ENCODE measurements around the gene GLTP.
"Not testable (repeated sequence)": the region's sequence is repeated elsewhere in the genome, so short reads cannot be mapped to it uniquely, and the experiment has no call there.

Gene GLTP

DNA sequence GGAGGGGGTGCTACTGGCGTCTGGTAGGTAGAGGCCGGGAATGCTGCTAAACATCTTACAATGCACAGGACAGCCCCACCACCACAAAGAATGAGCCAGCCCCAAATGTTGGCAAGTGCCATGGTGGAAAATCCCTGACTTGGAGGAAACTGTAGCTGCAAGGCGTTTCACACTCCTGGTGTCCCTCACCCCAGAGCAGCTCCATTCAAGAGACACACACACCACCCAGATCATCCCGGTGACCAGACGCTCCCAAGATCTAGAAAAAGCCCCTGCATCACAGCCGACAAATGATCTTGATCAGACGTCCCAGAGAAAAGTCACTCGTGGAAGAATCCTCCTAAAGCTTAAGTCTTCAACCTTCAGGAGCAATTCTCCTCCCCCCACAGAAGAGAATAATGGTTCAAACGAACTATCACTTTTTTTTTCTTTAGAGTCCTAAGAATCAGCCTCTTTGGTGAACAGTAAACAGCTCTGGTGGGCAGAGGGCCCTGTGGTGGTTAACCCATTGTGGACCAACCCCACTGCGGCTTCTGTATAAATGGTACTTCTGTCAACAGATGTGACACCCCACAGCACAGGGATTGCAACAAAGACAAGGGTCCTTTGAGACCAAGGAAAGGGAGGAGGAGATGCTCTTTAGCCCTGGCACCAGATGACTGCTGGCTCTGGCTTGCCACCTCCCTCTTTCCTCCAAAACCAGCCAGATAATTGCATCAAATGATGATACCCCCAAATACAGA lies 2.7 kb downstream of the GLTP start:
- DNase-seq (ENCODE audit: low read depth), result no peak

DNA sequence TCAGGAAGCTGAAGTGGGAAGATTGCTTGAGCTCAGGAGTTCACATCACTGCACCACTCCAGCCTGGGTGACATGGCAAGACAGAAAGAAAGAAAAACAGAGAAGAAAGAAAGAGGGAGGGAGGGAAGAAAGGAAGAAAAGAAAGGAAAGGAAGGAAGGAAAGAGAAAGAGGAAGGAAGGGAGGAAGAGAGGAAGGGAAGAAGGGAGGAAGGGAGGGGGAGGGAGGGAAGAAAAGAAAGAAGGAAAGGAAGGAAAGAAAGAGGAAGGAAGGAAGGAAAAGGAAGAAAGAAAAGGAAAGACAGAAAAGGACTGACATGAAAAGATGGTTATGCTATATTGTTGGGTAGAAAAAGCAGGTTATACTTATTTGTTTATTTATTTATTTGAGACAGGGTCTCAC lies 3.9 kb downstream of the GLTP start:
- DNase-seq (ENCODE audit: low read depth), result no peak

DNA sequence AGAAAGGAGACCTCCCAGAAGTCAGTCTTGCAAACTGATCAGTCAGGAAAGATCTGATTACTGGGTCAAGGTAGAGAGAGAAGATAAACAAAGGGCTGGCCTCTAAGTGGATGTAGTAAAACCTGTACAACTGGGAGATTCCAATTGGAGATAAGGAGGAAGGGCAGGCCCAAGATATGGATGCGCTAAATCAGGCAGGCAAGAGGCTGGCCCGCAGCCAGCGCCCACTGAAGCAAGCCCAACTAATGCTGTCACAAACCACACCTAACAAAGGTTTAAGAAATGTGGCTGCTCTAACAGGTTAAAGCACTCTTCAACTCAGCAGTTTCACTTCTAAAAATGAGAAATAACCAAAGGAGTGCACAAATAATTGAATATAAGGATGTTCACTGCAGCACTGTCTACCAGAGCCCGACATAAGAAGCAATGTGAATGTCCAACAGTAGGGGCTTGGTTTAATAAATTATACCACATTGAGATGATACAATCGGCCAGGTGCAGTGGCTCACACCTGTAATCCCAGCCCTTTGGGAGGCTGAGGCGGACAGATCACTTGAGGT lies 4.7 kb downstream of the GLTP start:
- no peak for DNase-seq (ENCODE audit: low read depth)

DNA sequence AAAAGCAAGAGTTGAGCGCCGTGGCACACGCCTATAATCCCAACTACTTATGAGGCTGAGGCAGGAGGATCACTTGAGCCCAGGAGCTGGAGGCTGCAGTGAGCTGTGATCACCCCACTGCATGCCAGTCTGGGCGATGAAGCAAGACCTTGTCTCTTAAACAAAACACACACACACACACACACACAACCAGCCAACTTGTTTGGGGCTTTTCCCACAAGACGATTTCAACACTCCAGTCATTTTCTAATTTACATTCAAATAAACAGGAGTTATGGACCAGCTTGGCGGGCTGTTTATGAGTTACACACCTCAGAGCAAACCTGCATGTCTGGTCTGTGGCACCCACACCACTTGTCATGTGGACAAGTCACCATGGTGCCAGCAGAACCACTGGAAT lies 6.7 kb downstream of the GLTP start:
- DNase-seq (ENCODE audit: low read depth), result no peak

DNA sequence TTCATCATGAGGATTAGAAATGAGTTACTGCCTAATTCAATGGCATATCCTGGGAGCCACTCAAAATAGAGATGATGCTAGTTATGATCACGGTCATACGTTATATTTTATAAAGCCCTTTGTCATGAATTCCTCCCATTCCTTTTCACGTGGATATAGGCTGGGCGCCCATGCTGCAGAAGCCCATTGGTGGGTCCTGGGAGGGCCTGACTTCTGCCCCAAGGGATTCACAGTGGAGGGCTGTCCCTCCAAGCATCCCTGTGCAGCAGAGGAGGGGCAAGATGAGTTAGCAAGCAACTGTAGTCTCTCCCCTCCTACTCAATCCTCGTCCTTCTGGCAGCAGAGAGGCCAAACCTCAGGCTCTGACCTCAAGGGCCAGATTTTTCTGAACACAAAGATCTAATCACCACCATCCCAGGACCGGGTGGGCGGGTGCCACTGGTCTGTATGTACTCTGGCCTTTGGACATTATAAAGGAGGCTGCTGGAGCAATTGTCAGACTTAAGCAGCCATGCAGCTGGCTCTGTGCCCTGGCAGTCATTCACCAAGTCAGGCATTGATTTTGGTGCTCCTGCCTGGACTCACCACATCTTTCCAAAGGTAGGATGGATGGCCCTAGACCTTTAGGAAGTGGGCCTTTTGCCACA lies 8.6 kb downstream of the GLTP start:
- DNase-seq (ENCODE audit: low read depth), result no peak

DNA sequence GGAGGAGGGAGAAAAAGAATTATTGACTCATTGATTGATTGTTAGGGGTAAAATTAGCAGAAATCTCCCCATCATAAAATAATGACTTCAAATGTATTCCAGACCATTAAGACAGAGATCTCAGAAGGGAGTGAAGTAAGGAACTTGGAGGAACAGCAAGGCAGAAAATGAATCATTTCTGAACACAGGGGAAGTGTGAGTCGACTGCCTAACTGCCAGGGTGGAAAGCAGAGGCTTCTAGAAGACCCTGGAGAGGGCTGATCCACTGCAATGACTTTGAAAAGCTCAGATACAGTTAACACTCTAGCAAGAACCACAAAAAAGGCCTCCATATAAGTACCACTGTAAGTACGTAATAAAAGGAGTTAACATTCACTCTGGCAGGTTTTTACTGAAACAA lies 9.7 kb downstream of the GLTP start:
- DNase-seq (ENCODE audit: low read depth), result no peak

DNA sequence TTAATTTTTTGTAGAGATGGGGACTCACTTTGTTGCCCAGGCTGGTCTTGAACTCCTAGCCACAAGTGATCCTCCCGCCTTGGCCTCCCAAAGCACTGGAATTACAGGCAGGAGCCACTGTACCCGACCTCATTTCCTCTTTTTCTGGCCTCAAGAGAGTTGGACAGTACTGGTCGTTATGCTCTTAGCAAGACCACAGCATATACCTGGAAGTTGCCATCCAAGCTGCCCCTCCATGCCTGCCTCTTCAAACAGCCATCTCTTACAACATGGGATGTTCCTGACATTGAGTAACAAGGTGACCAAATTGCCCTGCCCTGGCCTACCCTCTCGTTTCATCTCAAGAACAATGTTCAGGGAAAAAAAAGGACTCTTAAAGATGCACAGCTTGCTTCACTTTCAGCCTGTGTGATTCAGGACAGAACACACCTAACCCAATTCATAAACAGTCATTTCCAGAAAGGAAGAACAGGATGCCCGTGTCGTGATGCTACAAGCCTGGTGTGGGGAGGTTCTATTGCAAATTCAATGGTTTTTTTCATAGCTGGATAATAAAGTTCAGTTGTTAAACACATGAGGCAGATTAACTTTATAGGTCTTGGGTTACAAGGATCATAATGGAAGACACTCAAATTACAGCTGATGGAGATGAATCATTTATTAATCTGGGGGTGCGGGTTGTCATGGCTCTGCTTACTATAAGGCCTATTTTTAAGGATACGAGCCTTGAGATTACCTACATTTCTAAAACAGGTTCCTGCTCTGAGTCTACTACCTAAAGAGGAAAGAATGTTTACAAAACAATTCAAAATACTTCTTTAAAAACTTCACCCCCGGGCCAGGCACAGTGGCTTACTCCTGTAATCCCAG lies 11.9 kb downstream of the GLTP start:
- DNase-seq (ENCODE audit: low read depth), result no peak

DNA sequence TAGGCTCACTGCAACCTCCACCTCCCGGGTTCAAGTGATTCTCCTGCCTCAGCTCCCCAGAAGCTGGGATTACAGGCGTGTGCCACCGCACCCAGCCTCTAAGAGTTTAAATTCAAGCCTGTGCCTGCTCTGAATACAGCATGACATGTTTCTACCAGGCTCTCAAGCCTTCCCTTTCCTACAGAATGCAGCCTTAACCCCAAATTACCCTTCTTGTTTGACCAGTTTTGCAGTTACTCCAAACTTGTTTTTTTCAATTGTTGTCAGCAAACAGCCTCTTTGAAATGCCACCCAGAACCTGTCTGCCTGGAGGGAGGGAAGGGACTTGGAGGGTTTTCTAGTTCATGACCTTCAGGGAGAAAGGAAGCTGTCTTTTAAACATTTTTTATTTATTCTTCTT lies 15.4 kb downstream of the GLTP start:
- no peak for DNase-seq (ENCODE audit: low read depth)

DNA sequence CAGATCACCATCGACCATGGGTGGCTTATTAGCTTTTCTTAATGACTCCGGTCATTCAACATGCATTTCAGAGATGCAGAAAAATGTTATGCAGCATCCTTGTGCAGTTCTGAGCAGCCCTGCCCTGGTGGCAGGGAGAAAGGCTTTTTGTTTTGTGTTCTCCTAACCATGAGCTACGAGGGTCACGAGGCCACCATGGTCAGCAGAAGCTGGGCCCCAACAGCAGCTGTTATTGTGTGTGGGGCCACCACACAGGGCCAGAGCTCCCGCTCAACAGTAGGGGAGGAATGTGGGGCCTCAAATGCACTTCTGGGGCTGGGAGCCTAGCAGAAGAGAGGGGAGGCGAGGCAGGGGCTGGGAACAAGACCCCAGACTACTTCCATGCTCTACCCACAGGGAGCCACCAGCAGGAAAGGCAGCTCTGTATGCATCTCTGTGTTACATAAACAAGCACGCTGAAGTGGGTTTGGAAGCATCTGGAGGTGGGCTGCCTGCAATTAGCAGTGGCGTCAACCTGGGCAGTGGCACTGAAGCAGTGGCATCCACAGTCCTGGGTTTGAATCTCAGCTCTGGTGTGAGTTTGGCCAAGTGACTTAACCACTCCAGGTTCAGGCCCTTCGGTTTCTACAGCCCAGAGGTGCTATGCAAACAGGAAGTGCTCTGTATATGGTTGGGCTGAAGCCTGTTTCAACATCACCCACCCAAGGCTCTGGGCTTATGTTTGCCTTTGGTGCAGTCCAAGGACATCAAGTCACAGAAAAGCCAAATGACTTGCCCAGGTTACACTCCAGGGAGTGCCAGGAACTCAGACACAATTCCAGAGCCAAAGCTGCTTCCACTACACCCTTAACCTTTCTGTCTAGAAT lies 16.3 kb downstream of the GLTP start:
- no peak for DNase-seq (ENCODE audit: low read depth)

DNA sequence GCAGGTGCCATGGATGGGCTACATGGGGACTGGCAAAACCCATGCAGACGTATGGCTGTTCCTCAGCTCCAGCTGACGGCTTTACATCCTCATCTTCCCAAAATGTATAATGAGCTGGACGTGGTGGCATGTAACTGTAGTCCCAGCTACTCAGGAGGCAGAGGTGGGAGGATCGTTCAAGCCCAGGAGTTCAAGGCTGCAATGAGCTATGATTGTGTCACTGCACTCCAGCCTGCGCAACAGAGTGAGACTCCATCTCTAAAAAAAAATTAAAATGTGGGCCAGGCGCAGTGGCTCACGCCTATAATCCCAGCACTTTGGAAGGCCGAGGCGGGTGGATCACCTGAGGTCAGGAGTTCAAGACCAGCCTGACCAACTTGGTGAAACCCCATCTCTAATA lies 17.9 kb downstream of the GLTP start:
- DNase-seq (ENCODE audit: low read depth), result not testable (repeated sequence)

DNA sequence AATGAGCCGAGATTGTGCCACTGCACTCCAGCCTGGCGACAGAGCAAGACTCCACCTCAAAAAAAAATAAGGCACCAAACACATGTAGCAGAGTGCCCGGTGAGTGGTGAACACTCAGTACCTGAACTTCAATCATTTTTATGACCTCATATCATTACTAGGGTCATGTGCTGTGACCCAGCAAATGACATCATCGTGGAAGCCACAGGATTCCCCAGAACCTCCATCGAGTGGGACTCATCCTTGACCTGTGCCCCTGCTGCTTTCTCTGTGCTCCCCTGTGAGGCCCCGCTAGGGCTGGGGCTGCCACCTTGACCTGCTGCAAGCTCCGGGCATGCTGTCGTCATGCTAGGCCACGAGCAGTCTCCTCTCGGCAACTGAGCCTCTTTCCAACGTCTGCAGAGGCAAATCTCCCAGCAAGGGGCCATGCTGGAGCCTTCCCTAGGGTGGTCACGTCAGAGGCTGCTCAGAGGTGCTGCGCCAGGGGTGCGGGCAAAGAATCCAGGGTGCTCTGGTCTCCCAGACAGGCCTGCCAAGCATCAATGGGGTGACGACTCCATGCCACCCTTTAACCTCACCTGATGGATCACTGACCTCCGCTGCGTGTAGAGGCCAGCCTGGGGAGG lies 18.5 kb downstream of the GLTP start:
- DNase-seq (ENCODE audit: low read depth), result no peak

DNA sequence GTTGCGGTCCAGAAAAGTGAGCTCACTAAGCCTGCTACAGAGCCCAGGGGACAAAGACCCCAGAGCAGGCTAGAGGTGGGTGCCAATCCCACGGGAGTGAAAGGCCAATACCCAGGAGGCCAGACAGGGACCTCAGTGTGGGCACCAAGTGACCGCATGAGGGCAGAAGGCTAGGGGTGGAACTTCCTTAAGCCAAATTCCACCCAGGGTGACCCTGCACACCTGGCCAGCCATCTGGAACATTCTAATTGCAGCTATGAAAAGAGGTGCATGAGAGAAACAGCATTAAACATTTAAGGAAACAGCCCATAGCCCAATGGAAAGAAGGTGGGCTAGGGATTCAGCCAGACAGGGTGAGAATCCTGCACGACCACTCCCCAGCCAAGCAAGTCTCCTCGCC lies 19.4 kb downstream of the GLTP start:
- no peak for DNase-seq (ENCODE audit: low read depth)

DNA sequence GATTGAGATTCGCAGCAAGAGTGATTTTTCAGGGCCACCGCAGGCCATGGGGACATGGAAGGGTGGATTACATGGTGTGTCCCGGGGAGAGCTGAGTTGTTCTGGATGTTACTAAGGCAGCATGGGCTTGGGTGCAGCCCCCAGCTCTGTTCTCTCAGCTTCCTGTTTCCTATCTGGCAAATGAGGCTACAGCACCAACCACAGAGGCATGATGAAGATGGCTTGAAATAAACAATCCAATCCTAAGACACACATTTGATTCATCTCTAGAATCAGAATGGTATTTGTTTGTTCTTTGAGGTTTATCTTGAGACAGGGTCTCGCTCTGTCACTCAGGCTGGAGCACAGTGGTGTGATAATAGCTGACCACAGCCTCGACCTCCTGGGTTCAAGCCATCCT lies 21.6 kb downstream of the GLTP start:
- no peak for DNase-seq (ENCODE audit: low read depth)

DNA sequence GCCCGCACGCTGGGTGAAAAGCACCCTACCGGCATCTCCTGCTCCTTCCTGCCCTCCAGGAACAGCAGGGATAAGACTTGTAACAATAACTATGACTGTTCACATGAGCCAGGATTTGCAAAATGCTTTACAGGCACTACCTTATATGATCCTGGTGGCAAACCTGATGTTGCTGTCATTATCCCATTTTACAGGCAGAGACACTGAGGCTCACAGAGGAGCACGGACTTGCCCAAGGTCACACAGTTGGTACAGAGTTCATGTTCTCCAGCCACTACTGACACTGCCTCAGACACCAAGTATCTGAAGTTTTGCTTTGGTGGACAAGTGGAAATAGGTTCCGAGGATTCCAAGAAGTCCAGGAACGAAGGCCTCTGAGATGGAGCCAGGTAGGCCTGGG lies 22.6 kb downstream of the GLTP start:
- no peak for DNase-seq (ENCODE audit: low read depth)

DNA sequence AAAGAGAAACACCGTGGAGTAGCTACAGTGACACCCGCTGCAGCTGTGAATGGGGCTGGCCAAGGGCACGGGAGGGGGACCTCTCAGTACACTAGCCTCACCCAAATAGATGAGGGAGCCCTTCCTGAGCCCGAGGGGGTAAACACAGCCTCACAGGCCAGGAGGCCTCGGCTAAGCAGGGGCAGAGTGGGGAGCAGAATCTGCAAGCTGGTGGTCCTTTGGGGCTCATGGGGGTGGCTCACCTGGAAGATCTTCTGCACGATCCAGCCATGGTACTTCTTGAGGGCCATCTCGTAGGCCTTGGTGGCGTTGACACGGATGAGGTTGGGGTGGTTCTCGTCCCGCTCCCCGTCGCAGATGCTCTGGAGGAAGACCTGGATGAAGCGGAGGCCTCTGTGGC lies 25.0 kb downstream of the GLTP start:
- no peak for DNase-seq (ENCODE audit: low read depth)

DNA sequence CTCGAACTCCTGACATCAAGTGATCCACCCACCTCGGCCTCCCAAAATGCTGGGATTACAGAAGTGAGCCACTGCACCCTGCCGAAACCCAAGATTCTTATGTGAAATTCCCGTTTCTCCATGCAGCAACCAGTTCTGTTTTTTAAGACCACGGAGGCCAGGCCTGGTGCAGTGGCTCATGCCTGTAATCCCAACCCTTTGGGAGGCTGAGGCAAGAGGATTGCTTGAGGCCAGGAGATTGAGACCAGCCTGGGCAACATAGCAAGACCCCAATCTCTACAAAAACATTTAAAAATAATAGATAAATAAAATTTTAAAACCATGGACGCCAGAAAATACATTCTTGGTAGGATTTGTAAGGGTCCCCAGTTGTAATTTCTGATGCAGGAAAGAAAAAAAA lies 29.8 kb downstream of the GLTP start:
- DNase-seq (ENCODE audit: low read depth), result not testable (repeated sequence)

DNA sequence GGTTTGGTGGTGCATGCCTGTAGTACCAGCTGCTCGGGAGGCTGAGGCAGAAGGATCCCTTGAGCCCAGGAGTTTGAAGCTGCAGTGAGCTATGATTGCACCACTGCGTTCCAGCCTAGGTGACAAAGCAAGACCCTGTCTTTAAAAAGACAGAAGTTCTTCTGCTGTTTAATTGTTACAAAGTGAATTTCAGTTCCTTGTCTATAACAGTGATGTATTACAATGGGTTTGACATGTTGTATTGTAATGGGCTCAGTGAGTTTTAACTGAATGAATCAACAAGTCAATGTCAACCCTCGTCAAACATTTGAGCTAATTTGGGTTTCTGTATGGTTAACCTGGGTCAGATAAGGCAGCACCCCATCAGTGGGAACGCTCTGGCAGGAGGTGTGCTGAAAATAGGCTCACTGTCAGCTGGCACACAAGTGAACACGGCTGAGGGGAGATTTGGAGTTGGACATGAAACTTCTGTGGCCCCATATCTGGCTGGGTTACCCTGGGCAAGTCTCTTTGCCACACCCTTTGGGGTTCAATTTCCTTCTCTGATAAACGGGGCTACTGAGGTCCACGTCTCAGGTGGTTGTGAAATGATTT lies 33.1 kb downstream of the GLTP start:
- DNase-seq (ENCODE audit: low read depth), result no peak

DNA sequence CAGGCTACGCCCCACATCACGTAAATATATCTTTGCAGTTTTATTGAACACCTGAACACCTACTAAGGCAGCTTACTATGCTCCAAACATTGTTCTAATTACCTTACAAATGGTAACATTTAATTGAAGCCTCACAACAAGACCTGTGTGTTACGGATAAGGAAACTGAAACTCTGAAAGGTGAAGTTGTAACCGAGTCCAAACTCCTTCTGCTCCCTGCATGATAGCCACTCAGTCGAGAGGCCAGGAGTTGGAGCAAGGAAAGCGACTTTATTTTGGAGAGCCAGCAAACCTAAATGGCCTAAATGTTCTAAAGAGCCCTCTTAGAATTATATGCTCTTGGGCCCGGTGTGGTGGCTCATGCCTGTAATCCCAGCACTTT lies 34.5 kb downstream of the GLTP start:
- DNase-seq (ENCODE audit: low read depth), result no peak

DNA sequence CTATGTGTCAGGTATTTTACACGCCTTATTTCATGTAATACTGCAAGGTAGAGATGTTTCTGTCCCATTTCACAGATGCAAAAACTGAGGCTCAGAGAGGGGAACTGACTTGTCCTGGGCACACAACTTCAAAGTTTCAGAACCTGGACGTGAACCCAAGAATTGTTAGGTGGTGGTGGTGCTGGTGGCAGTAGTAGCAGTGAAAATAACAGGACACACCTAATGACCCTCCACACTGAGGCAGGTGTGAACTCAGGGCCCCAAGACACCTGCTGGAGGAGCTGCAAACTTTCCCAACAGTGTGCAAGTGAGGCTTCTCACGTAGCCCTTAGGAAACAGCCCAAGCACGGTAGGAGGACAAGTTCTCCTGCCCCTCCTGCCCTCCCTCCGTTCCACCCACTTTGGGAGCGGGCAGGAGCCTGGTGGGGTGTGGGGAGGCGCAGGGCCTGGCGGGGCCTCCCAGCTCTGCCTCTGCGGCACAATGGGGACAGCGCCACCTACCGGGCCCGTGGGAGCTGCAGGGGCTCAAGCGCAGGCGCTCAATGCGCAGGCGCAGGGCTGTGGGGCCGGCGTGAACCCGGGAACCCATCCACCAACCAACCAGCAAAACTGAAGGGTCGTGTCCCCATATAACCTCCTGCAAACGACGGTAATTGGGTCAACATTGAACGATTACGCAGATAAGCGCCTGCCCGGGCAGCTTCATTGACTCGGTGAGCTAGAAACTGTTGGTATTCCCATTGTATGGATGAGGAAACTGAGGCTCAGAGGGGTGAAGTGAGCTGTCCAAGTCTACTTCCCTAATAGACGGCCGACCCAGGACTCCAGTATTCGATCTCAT lies 35.1 kb downstream of the GLTP start:
- peak; percentile 78 for DNase-seq (ENCODE audit: low read depth)

DNA sequence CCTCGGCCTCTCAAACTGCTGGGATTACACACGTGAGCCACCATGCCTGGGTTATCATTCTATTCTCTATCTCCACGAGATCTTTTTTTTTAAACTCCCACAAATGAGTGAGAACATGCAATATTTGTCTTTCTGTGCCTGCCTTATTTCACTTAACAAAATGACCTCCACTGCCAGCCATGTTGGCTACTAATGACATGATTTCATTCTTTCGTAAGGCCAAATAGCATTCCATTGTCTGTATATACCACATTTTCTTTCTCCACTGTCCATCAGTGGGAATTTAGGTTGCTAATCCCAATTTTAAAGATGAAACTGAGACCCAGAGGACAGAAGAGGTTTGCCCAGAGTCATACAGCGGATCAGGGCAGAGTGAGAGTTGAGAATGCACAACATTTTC lies 36.2 kb downstream of the GLTP start:
- no peak for DNase-seq (ENCODE audit: low read depth)
